Naive thymus-derived CD4-positive, alpha-beta T cell (primary cell): Measurements from ENCODE around the gene ETV6. TPM values are rescaled to one million over a fixed set of nuclear protein-coding genes. Genes with fewer than 3 reads are reported as not detected.

ENCODE experiments used
- ATAC-seq: fragments of 150-1000 bp; cut with Tn5 transposase; 2 replicates; pipeline ENCODE4 v1.10.0; 2021; ENCODE audit warnings: mild to moderate bottlenecking, moderate library complexity
- CTCF ChIA-PET: fragments of 350-600 bp; sonication (Branson Sonifier 250); formaldehyde crosslinking; loops from one replicate; lab custom pipeline; 2021; ENCODE audit warnings: antibody characterized with exemption; lab: Charles Lee
- POLR2A ChIA-PET: fragments of 350-600 bp; sonication (Branson Sonifier 250); formaldehyde crosslinking; loops from one replicate; lab custom pipeline; 2021; ENCODE audit warnings: antibody characterized with exemption, inconsistent platforms; lab: Charles Lee
- DNase-seq, 9 donors: peaks; one replicate each; pipeline versions ENCODE4 v3.0.0 to v3.0.0-alpha.2; 2020 to 2022; ENCODE audit warnings: mixed read lengths in 1 of 9
- H3K27ac ChIP-seq: one replicate; pipeline ENCODE4 v1.7.0; 2013; ENCODE audit warnings: mild to moderate bottlenecking, low read depth, low read length, moderate library complexity
- H3K27me3 ChIP-seq, 2 donors: one replicate each; pipeline ENCODE4 v1.7.0; 2013; ENCODE audit warnings: low read length in 2 of 2, mild to moderate bottlenecking in 2 of 2, moderate library complexity in 2 of 2; ENCODE audit not compliant: control insufficient read depth in 2 of 2, insufficient read depth in 2 of 2
- H3K36me3 ChIP-seq, 3 experiments: 1 replicate in 2 of 3; 2 replicates in 1 of 3; pipeline ENCODE4 v1.7.0; 2013; ENCODE audit warnings: low read length in 3 of 3, mild to moderate bottlenecking in 3 of 3, moderate library complexity in 1 of 3; ENCODE audit not compliant: insufficient read depth in 3 of 3, control insufficient read depth in 2 of 3
- H3K4me1 ChIP-seq, 2 donors: one replicate each; pipeline ENCODE4 v1.7.0; 2013; ENCODE audit warnings: low read length in 2 of 2, mild to moderate bottlenecking in 2 of 2, moderate library complexity in 1 of 2; ENCODE audit not compliant: control insufficient read depth in 2 of 2, insufficient read depth in 2 of 2
- H3K4me3 ChIP-seq: 2 replicates; pipeline ENCODE4 v1.7.0; 2013; ENCODE audit warnings: mild to moderate bottlenecking, low read length
- H3K9me3 ChIP-seq, 3 experiments: 1 replicate in 2 of 3; 2 replicates in 1 of 3; pipeline ENCODE4 v1.7.0; 2013; ENCODE audit warnings: low read length in 3 of 3; ENCODE audit not compliant: control insufficient read depth in 2 of 3
- H3K27ac Mint-ChIP-seq, 9 donors: one replicate each; pipeline ENCODE4 v1.8.0; 2020 to 2022; ENCODE audit warnings: mixed read lengths in 9 of 9, mild to moderate bottlenecking in 8 of 9, moderate library complexity in 5 of 9, inconsistent platforms in 2 of 9
- H3K27me3 Mint-ChIP-seq, 5 donors: one replicate each; pipeline ENCODE4 v1.8.0; 2021 to 2022; ENCODE audit warnings: mixed read lengths in 5 of 5, mild to moderate bottlenecking in 1 of 5
- H3K36me3 Mint-ChIP-seq, 5 donors: one replicate each; pipeline ENCODE4 v1.8.0; 2020 to 2022; ENCODE audit warnings: mixed read lengths in 5 of 5, mild to moderate bottlenecking in 3 of 5, inconsistent platforms in 1 of 5
- H3K4me1 Mint-ChIP-seq, 7 donors: one replicate each; pipeline ENCODE4 v1.8.0; 2020 to 2022; ENCODE audit warnings: mixed read lengths in 7 of 7, mild to moderate bottlenecking in 3 of 7, inconsistent platforms in 1 of 7
- H3K4me3 Mint-ChIP-seq, 10 donors: one replicate each; pipeline ENCODE4 v1.8.0; 2020 to 2022; ENCODE audit warnings: mild to moderate bottlenecking in 10 of 10, mixed read lengths in 10 of 10, moderate library complexity in 6 of 10, inconsistent platforms in 2 of 10
- H3K9me3 Mint-ChIP-seq, 11 donors: one replicate each; pipeline ENCODE4 v1.8.0; 2020 to 2022; ENCODE audit warnings: mixed read lengths in 11 of 11, mild to moderate bottlenecking in 4 of 11, inconsistent platforms in 1 of 11, moderate library complexity in 1 of 11
- intact Hi-C, 2 donors: fragments of 100-400 bp; cut with micrococcal nuclease; formaldehyde crosslinking; loops; one replicate each; pipeline ENCODE4 v1.15.1; 2023
- polyA plus RNA-seq, 2 donors: library from polyadenylated mRNA; unstranded; fragments of 300-500 nt; fragmentation: Illumina TruSeq; gene quantifications; one replicate each; pipeline ENCODE4 v1.2.3, GENCODE V29; 2021
- total RNA-seq, 6 experiments: library from RNA in 5 of 6; stranded (reverse) in 5 of 6; gene quantifications; 1 replicate in 5 of 6; 2 replicates in 1 of 6; pipeline ENCODE4 v1.2.3 and lab custom pipeline; 2021 to 2026

The ETV6 gene
- total and polyA plus RNA-seq, 7 experiments from 2014 or later: 2.2 to 70.3 (median 25.3) TPM

GRCh38 chr12:11891346-11891745 lies 241.9 kb downstream of the ETV6 start:
- Mint-ChIP-seq H3K4me1 (peaks cover 10 to 47% (median 19%) of the 10 kb centered on the region in 7 donors), H3K36me3 (peaks cover 25 to 66% (median 43%) of the 10 kb centered on the region in 5 donors), H3K27ac (peak overlapping the region in 3 of 9 donors; percentile 14 to 52 (median 35)), H3K27me3 (no peaks in the 10 kb centered on the region), H3K4me3 (no peak overlapping the region), H3K9me3 (peaks cover 0 to 10% (median 0%) of the 10 kb centered on the region in 11 donors)
- intact Hi-C loops: loop anchor here in 1 of 2 donors (2.0 to 5.0 kb wide), 2 partner anchors 15 to 116 kb away; no protein-coding TSS in a partner anchor
- H3K27ac ChIP-seq: no peak overlapping the region
- ChIA-PET POLR2A (interaction anchor here (0.5 kb wide), 1 partner anchor 1091 kb away, joined by 3 read pairs; no protein-coding TSS in a partner anchor), CTCF (no interaction called here)
- H3K27me3 ChIP-seq: no peaks in the 10 kb centered on the region
- no peaks in the 10 kb centered on the region for H3K4me1 ChIP-seq
- no peaks in the 10 kb centered on the region for H3K9me3 ChIP-seq
- peaks cover 0 to 34% (median 8%) of the 10 kb centered on the region in 3 experiments for H3K36me3 ChIP-seq
- no peak for DNase-seq
- no peak overlapping the region for H3K4me3 ChIP-seq
- ATAC-seq: no peak

DNA sequence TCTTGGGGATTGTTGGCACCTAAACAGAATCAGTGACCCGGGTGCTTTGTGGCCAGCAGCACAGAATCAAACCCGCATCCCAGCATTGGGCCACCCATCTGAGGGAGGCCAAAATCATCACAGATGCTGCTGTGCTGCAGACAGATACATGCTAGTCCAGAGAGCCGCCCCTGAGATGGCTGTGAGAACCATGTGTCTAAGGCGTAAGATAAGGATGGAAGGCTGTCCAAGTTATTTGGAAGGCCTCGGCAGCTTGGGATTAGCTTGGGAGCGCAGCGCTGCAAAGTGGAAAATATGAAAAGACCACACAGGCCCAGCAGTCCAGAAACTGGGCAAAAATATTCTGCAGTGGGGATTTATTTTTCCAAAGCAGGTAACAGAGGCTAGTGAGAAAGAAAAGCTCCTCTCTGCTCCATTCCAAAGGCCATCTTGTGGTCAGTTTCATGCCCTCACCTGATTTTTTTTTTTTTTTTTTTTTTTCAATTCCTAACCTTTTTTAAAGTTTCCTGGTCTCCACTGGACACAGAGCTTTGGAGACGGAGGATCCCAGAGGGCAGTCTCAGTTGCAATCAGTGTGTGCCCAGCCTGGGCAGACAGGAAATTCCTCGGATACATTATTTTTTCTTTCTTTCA lies 242.4 kb downstream of the ETV6 start:
- H3K36me3 ChIP-seq: peaks cover 0 to 29% (median 5%) of the 10 kb centered on the region in 3 experiments
- H3K27me3 ChIP-seq: no peaks in the 10 kb centered on the region
- peaks cover 20 to 61% (median 37%) of the 10 kb centered on the region in 5 donors for H3K36me3 Mint-ChIP-seq
- no peak for DNase-seq
- POLR2A ChIA-PET: interaction anchor here (0.5 kb wide), 1 partner anchor 1090 kb away, joined by 3 read pairs; no protein-coding TSS in a partner anchor
- no peaks in the 10 kb centered on the region for H3K9me3 ChIP-seq
- intact Hi-C loops: loop anchor here in 1 of 2 donors (2.0 to 5.0 kb wide), 2 partner anchors 15 to 115 kb away; no protein-coding TSS in a partner anchor
- no peaks in the 10 kb centered on the region for H3K4me1 ChIP-seq
- H3K9me3 Mint-ChIP-seq: peaks cover 0 to 7% (median 0%) of the 10 kb centered on the region in 11 donors
- no peaks in the 10 kb centered on the region for H3K27me3 Mint-ChIP-seq
- ATAC-seq: no peak
- H3K4me3 Mint-ChIP-seq: no peak overlapping the region
- H3K27ac Mint-ChIP-seq: peak overlapping the region in 3 of 9 donors; percentile 28 to 52 (median 35)
- H3K4me3 ChIP-seq: no peak overlapping the region
- H3K4me1 Mint-ChIP-seq: peaks cover 10 to 46% (median 19%) of the 10 kb centered on the region in 7 donors
- CTCF ChIA-PET: interaction anchor here (0.6 kb wide), 1 partner anchor 110 kb away, joined by 6 read pairs; no protein-coding TSS in a partner anchor
- no peak overlapping the region for H3K27ac ChIP-seq

- H3K27ac Mint-ChIP-seq: no peak overlapping the region
- H3K4me1 Mint-ChIP-seq: peaks cover 15 to 41% (median 19%) of the 10 kb centered on the region in 7 donors
- DNase-seq: no peak
- intact Hi-C loops: loop anchor here in 1 of 2 donors (5.0 kb wide), 1 partner anchor 113 kb away; no protein-coding TSS in a partner anchor
- Histone ChIP-seq H3K4me1 (no peaks in the 10 kb centered on the region), H3K36me3 (peaks cover 0 to 20% (median 5%) of the 10 kb centered on the region in 3 experiments), H3K4me3 (no peak overlapping the region), H3K27me3 (no peaks in the 10 kb centered on the region), H3K9me3 (no peaks in the 10 kb centered on the region), H3K27ac (no peak overlapping the region)
- POLR2A ChIA-PET: no interaction called here
- ATAC-seq: no peak
- CTCF ChIA-PET: no interaction called here
- H3K4me3 Mint-ChIP-seq: no peak overlapping the region
- H3K9me3 Mint-ChIP-seq: peaks cover 0 to 7% (median 0%) of the 10 kb centered on the region in 11 donors
- H3K36me3 Mint-ChIP-seq: peaks cover 14 to 41% (median 25%) of the 10 kb centered on the region in 5 donors
- no peaks in the 10 kb centered on the region for H3K27me3 Mint-ChIP-seq
Observed at GRCh38 chr12:11893998-11894397, 244.5 kb downstream of the ETV6 start.

GRCh38 chr12:11894890-11895289 lies 245.4 kb downstream of the ETV6 start:
- peaks cover 0 to 20% (median 5%) of the 10 kb centered on the region in 3 experiments for H3K36me3 ChIP-seq
- H3K4me3 Mint-ChIP-seq: peak overlapping the region in 1 of 10 donors; percentile 9
- H3K4me3 ChIP-seq: no peak overlapping the region
- POLR2A ChIA-PET: interaction anchor here (0.6 kb wide), 1 partner anchor 169 kb away, joined by 4 read pairs; no protein-coding TSS in a partner anchor
- no peaks in the 10 kb centered on the region for H3K4me1 ChIP-seq
- no peaks in the 10 kb centered on the region for H3K27me3 ChIP-seq
- H3K27ac ChIP-seq: no peak overlapping the region
- no peak for DNase-seq
- peaks cover 6 to 35% (median 11%) of the 10 kb centered on the region in 7 donors for H3K4me1 Mint-ChIP-seq
- H3K9me3 ChIP-seq: no peaks in the 10 kb centered on the region
- peak overlapping the region in 2 of 9 donors; percentile 31 to 52 for H3K27ac Mint-ChIP-seq
- no peaks in the 10 kb centered on the region for H3K9me3 Mint-ChIP-seq
- no peaks in the 10 kb centered on the region for H3K27me3 Mint-ChIP-seq
- CTCF ChIA-PET: no interaction called here
- peaks cover 6 to 32% (median 17%) of the 10 kb centered on the region in 5 donors for H3K36me3 Mint-ChIP-seq
- intact Hi-C loops: loop anchor here in 1 of 2 donors (5.0 kb wide), 1 partner anchor 112 kb away; no protein-coding TSS in a partner anchor
- ATAC-seq: no peak

DNA sequence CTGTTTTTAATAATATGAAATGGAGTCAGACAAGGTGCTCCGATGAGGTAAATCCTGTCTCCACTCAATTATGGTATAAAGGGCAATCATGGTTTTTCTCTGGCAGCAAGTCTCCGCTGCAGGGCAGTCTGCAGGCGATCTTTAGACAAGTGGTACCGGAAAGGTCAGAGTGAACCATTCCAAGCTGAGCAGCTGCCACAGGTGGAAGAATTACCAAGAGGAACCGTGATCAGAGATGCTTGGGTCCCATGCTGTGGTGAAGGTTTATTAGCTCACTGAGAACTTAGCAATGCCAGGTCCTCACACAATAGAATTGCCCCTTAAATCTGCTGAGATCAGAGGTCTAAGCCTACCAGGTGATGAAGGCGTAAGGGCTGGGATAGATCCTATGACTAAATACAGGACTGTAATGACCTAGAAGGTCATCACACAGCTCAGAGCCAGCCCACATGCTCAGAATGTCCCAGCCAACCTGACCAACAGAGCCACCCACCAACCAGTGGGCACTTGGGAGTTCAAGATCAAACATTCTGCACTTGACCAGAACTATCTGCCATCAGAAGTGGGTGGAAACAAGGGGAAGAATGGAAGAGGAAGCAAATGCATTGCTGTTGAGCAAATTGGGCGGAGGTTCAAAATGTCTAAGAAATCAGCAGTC lies 246.1 kb downstream of the ETV6 start:
- DNase-seq: no peak
- H3K9me3 ChIP-seq: no peaks in the 10 kb centered on the region
- Mint-ChIP-seq H3K27ac (peak overlapping the region in 1 of 9 donors; percentile 52), H3K4me3 (no peak overlapping the region), H3K27me3 (no peaks in the 10 kb centered on the region), H3K4me1 (peaks cover 5 to 37% (median 11%) of the 10 kb centered on the region in 7 donors), H3K9me3 (no peaks in the 10 kb centered on the region), H3K36me3 (peaks cover 4 to 30% (median 16%) of the 10 kb centered on the region in 5 donors)
- POLR2A ChIA-PET: interaction anchor here (0.6 kb wide), 1 partner anchor 169 kb away, joined by 4 read pairs; no protein-coding TSS in a partner anchor
- H3K36me3 ChIP-seq: peaks cover 0 to 20% (median 2%) of the 10 kb centered on the region in 3 experiments
- no peaks in the 10 kb centered on the region for H3K4me1 ChIP-seq
- no peak overlapping the region for H3K4me3 ChIP-seq
- no peaks in the 10 kb centered on the region for H3K27me3 ChIP-seq
- H3K27ac ChIP-seq: no peak overlapping the region
- CTCF ChIA-PET: no interaction called here
- intact Hi-C loops: no loop called here
- no peak for ATAC-seq

GRCh38 chr12:11896417-11896929 lies 247.0 kb downstream of the ETV6 start:
- no peak overlapping the region for H3K27ac Mint-ChIP-seq
- DNase-seq (no peak), ATAC-seq (no peak)
- ChIA-PET CTCF (no interaction called here), POLR2A (no interaction called here)
- H3K4me1 Mint-ChIP-seq: peaks cover 5 to 38% (median 11%) of the 10 kb centered on the region in 7 donors
- no peaks in the 10 kb centered on the region for H3K4me1 ChIP-seq
- peaks cover 0 to 15% (median 0%) of the 10 kb centered on the region in 3 experiments for H3K36me3 ChIP-seq
- H3K9me3 ChIP-seq: no peaks in the 10 kb centered on the region
- peaks cover 0 to 24% (median 8%) of the 10 kb centered on the region in 5 donors for H3K36me3 Mint-ChIP-seq
- intact Hi-C loops: no loop called here
- H3K27me3 Mint-ChIP-seq: no peaks in the 10 kb centered on the region
- no peak overlapping the region for H3K27ac ChIP-seq
- H3K4me3 ChIP-seq: no peak overlapping the region
- H3K27me3 ChIP-seq: no peaks in the 10 kb centered on the region
- no peak overlapping the region for H3K4me3 Mint-ChIP-seq
- H3K9me3 Mint-ChIP-seq: no peaks in the 10 kb centered on the region
